Measurements from ENCODE around the gene ACTR3.

GRCh38 chr2:113848758-113849415 is 41.0 kb upstream of the ACTR3 start:
- TF ChIP-seq CTCF (IDR thresholded peaks at IDR 0.05; ENCODE audit: insufficient read depth, low read length, poor library complexity, severe bottlenecking) (no peak), EZH2phosphoT487 (conservative IDR thresholded peaks at IDR 0.05; ENCODE audit: low read length) (no peak)
